Epithelial cell of esophagus (primary cell): Measurements from ENCODE around the gene ANKMY1.

Experiments used
- DNase-seq: peaks from one replicate; pipeline ENCODE4 v3.0.0; 2010; ENCODE audit warnings: low read depth
- H3K4me3 ChIP-seq: 2 replicates; pipeline ENCODE4 v1.5.1; 2011; ENCODE audit warnings: mild to moderate bottlenecking, low read length, control low read depth
- CTCF ChIP-seq: IDR thresholded peaks from 2 replicates; pipeline ENCODE4 v1.5.1; 2011; ENCODE audit warnings: low read depth, mild to moderate bottlenecking, low read length, control low read depth, inconsistent platforms; ENCODE audit not compliant: insufficient read depth; ENCODE audit errors: missing control alignments

The ANKMY1 gene

GRCh38 chr2:240585101-240585500 is 27.3 kb upstream of the ANKMY1 start:
- peak overlapping the region; percentile 98 for H3K4me3 ChIP-seq
- no peak for DNase-seq
- no peak for TF ChIP-seq CTCF

- DNase-seq = peak; percentile 54
- H3K4me3 ChIP-seq = peak overlapping the region; percentile 98
- no peak for TF ChIP-seq CTCF
These were observed 26.8 kb upstream of the ANKMY1 start for GRCh38 chr2:240584486-240585031.

- TF ChIP-seq CTCF = no peak
- no peak overlapping the region for H3K4me3 ChIP-seq
- no peak for DNase-seq
These were observed 26.0 kb upstream of the ANKMY1 start for GRCh38 chr2:240583774-240584173.

GRCh38 chr2:240582781-240583180 is 25.0 kb upstream of the ANKMY1 start:
- DNase-seq = no peak
- H3K4me3 ChIP-seq = no peak overlapping the region
- no peak for TF ChIP-seq CTCF

- no peak overlapping the region for H3K4me3 ChIP-seq
- peak; percentile 35 for DNase-seq
- no peak for TF ChIP-seq CTCF
These were observed 24.0 kb upstream of the ANKMY1 start for GRCh38 chr2:240581811-240582210.

GRCh38 chr2:240579771-240580614 is 22.2 kb upstream of the ANKMY1 start:
- peak; percentile 56 for TF ChIP-seq CTCF
- peak; percentile 93 for DNase-seq
- H3K4me3 ChIP-seq = peak overlapping the region; percentile 22
